Stomach (tissue), 9 donors: Measurements from ENCODE around the gene MEOX2. TPM values are rescaled to one million over a fixed set of nuclear protein-coding genes. Genes with fewer than 3 reads are reported as not detected.
A peak's percentile ranks its signal among the peaks of the same experiment; 100 is the strongest.

ENCODE experiments used
- DNase-seq, 2 donors: peaks; one replicate each; pipeline versions ENCODE4 v3.0.0 to v3.0.0-alpha.2; 2013 to 2019
- H3K27ac ChIP-seq, 5 donors: fragments of 200-600 bp in 4 of 5; sonication (generic) in 4 of 5; one replicate each; pipeline ENCODE4 v1.5.1; 2013 to 2019; ENCODE audit warnings: mild to moderate bottlenecking in 1 of 5, moderate library complexity in 1 of 5
- H3K27me3 ChIP-seq, 3 donors: fragments of 200-600 bp; sonication (generic); one replicate each; pipeline ENCODE4 v1.5.1; 2017 to 2019; ENCODE audit warnings: mixed run types in 1 of 3
- H3K36me3 ChIP-seq, 4 donors: fragments of 200-600 bp; sonication (generic); 1 replicate in 3 of 4; 2 replicates in 1 of 4; pipeline ENCODE4 v1.5.1; 2016 to 2019
- H3K4me1 ChIP-seq, 4 donors: fragments of 200-600 bp; sonication (generic); one replicate each; pipeline ENCODE4 v1.5.1; 2016 to 2019
- H3K4me3 ChIP-seq, 4 donors: fragments of 200-600 bp; sonication (generic) in 3 of 4; one replicate each; pipeline ENCODE4 v1.5.1; 2016 to 2019; ENCODE audit warnings: mild to moderate bottlenecking in 1 of 4
- H3K9me3 ChIP-seq, 4 donors: fragments of 200-600 bp; sonication (generic); one replicate each; pipeline ENCODE4 v1.5.1; 2016 to 2019
- EP300 ChIP-seq: sonication (generic); formaldehyde crosslinking; IDR thresholded peaks from one replicate; pipeline ENCODE4 v1.6.1; 2017; ENCODE audit warnings: antibody characterized with exemption
- POLR2A ChIP-seq, 4 donors: fragments of 450-650 bp; IDR thresholded peaks; one replicate each; pipeline ENCODE4 v1.6.1; 2016; ENCODE audit warnings: antibody characterized with exemption in 4 of 4, control low read depth in 2 of 4, mild to moderate bottlenecking in 1 of 4, moderate library complexity in 1 of 4
- POLR2AphosphoS5 ChIP-seq, 3 donors: sonication (generic); formaldehyde crosslinking; IDR thresholded peaks; one replicate each; pipeline ENCODE4 v1.6.1; 2016; ENCODE audit warnings: antibody characterized with exemption in 3 of 3
- WGBS, 5 donors: extraction: QIAGEN DNeasy Blood & Tissue Kit in 3 of 5; methylation state at CpG; one replicate each; pipeline versions ENCODE4 v1.1.5 to v1.1.7; 2013 to 2018; 5-methylcytosine and 5-hydroxymethylcytosine counted together
- intact Hi-C: fragments of 100-400 bp; cut with DNase I; formaldehyde crosslinking; loops from one replicate; pipeline ENCODE4 v1.15.1; 2023; ENCODE audit warnings: low total_unique reads
- polyA plus RNA-seq, 3 donors: library from polyadenylated mRNA; stranded (reverse); fragments of 200-250 nt; gene quantifications; one replicate each; pipeline ENCODE4 v1.2.3, GENCODE V29; 2013
- total RNA-seq, 5 donors: library from RNA; depleted of rRNA; stranded (reverse); fragments of >200 nt; gene quantifications; one replicate each; pipeline versions ENCODE4 v1.1.0 to v1.2.3, GENCODE V29; 2014 to 2016
- TF ChIP-seq, protein P1 (sequence below), 7 experiments: fragments of 450-650 bp in 4 of 7; fragments of 200-600 bp in 3 of 7; sonication (generic) in 3 of 7; IDR thresholded peaks; one replicate each; pipeline ENCODE4 v1.5.1; 2016 to 2019; ENCODE audit warnings: antibody characterized with exemption in 7 of 7, control low read depth in 2 of 7, mild to moderate bottlenecking in 1 of 7
- donor health status: healthy with polysubstance abuse.
- donor health status: Bipolar disorder and iron deficiency.
- donor health status: healthy.

The MEOX2 gene
- total and polyA plus RNA-seq, 8 donors = 0.12 to 13.8 (median 0.57) TPM; not detected in 4

DNA sequence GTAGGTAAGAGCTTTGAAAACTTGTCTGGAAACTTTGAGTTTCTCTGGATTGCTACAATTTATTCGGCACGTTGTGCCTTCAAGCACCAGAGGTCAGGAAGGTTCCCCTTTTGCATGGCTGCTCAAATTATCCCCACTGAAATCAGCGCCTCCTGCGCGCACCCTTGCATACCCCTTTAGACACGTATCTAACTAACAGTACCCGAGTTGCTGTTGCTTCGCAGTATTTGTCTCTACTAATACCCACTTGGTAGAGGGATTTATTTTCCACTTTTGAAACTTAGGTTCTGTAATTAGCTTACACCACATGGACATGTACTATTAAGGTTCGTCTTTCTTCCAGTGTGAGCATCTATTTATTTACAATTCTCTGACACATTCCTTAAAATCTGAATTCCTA lies 1.6 kb downstream of the MEOX2 start:
- H3K4me3 ChIP-seq = peak overlapping the region; percentile 41 to 45 (median 42)
- peak overlapping the region in 2 of 5 donors; percentile 72 to 81 for H3K27ac ChIP-seq
- no peak for TF ChIP-seq POLR2AphosphoS5 (IDR thresholded peaks at IDR 0.05)
- no peak for TF ChIP-seq EP300
- no peak for TF ChIP-seq POLR2A (IDR thresholded peaks at IDR 0.05)
- TF ChIP-seq, protein P1, sequence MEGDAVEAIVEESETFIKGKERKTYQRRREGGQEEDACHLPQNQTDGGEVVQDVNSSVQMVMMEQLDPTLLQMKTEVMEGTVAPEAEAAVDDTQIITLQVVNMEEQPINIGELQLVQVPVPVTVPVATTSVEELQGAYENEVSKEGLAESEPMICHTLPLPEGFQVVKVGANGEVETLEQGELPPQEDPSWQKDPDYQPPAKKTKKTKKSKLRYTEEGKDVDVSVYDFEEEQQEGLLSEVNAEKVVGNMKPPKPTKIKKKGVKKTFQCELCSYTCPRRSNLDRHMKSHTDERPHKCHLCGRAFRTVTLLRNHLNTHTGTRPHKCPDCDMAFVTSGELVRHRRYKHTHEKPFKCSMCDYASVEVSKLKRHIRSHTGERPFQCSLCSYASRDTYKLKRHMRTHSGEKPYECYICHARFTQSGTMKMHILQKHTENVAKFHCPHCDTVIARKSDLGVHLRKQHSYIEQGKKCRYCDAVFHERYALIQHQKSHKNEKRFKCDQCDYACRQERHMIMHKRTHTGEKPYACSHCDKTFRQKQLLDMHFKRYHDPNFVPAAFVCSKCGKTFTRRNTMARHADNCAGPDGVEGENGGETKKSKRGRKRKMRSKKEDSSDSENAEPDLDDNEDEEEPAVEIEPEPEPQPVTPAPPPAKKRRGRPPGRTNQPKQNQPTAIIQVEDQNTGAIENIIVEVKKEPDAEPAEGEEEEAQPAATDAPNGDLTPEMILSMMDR (IDR thresholded peaks at IDR 0.05) = no peak
- H3K9me3 ChIP-seq = no peaks in the 10 kb centered on the region
- H3K36me3 ChIP-seq = no peaks in the 10 kb centered on the region
- peaks cover 0 to 52% (median 34%) of the 10 kb centered on the region in 3 donors for H3K27me3 ChIP-seq
- intact Hi-C loops = no loop called here
- 14 to 25% (median 18%) methylated on average over 9 of the region's 9 CpGs for WGBS, 5 donors
- H3K4me1 ChIP-seq = peaks cover 5 to 31% (median 18%) of the 10 kb centered on the region in 4 donors
- peak in 1 of 2 donors; percentile 43 for DNase-seq

DNA sequence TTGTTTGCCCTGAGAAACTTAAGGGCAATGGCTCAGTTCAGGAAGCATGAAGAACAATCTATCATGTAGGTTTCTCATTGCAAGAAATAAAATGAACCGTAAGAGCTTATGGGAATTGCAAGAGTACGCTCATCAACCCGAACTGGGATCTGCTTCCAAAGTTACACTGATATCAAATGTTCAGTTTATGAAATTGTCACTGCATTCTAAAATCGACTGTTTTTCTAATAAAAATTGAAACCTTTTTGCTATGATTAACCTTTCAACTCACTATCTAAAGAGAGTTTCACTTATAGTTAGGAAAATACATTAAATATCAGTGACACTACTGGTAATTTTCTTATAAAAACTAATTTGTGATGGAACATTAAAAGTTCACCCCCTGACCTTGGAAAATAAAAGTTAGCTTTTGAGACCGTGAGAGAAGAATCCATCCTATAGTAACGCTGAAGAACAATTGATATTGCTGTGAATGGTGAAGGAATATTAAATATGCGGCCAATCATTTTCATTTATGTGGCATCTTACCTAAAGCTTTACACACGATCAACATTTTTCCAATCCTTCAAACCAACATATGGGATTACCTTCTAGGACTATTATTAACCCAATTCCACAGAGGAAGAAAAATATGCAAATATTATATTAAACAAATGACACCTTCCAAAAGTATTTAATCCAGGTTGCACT lies 2.2 kb downstream of the MEOX2 start:
- intact Hi-C loops = no loop called here
- peak overlapping the region in 2 of 5 donors; percentile 72 to 81 for H3K27ac ChIP-seq
- H3K27me3 ChIP-seq = peaks cover 0 to 52% (median 34%) of the 10 kb centered on the region in 3 donors
- H3K4me3 ChIP-seq = peak overlapping the region in 3 of 4 donors; percentile 41 to 45 (median 41)
- no peak for TF ChIP-seq POLR2AphosphoS5 (IDR thresholded peaks at IDR 0.05)
- no peak for TF ChIP-seq POLR2A (IDR thresholded peaks at IDR 0.05)
- TF ChIP-seq EP300 = no peak
- H3K9me3 ChIP-seq = no peaks in the 10 kb centered on the region
- H3K4me1 ChIP-seq = peaks cover 5 to 31% (median 18%) of the 10 kb centered on the region in 4 donors
- DNase-seq = peak in 1 of 2 donors; percentile 18
- no peaks in the 10 kb centered on the region for H3K36me3 ChIP-seq
- 63 to 72% (median 67%) methylated on average over 8 of the region's 8 CpGs for WGBS, 5 donors

DNA sequence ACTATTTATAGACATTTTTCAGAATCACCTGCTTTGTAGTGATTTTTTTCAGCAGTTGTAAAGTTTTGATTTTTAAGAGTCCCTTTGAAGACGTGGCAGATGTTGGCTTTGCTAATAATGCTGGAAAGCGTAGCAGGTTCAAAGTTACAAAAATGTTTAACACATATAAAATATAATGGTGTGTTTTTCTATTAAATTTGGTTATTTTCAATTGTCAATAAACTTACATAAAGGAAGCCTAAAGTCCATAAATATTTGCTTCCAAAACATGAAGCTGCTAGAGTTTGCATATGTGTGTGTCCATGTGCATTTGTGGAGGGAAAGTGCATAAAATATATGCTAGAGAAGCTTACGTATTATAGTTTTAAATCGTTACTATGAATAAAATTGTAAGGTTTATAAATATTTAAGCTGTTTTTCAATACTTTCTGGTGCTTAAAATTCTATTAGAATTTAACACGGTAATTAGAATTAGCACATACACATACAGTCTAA lies 3.7 kb downstream of the MEOX2 start:
- no peaks in the 10 kb centered on the region for H3K36me3 ChIP-seq
- DNase-seq = no peak

DNA sequence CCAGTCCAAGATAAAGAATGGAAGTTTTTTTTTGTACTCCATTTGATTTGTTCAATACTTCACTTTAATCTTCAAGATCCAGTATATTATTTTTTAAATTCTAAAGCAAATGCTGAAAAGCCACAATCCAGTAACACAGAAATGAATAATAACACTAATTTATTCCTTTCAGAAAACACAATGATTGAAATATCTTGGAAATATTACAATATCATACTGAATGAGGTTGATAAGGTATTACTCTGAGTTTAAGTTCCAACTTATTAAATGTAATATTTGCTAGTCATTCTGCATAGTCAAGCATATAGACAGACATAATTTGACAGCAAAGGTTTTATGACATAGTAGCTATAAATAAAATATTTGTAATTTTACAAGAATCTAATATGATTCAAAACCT lies 4.4 kb downstream of the MEOX2 start:
- no peaks in the 10 kb centered on the region for H3K9me3 ChIP-seq
- no peak for DNase-seq
- H3K36me3 ChIP-seq = no peaks in the 10 kb centered on the region
- H3K4me1 ChIP-seq = peaks cover 5 to 21% (median 13%) of the 10 kb centered on the region in 4 donors
- H3K4me3 ChIP-seq = no peak overlapping the region
- H3K27me3 ChIP-seq = peaks cover 0 to 36% (median 25%) of the 10 kb centered on the region in 3 donors
- H3K27ac ChIP-seq = no peak overlapping the region
- intact Hi-C loops = no loop called here
- TF ChIP-seq, protein P1 (IDR thresholded peaks at IDR 0.05) = no peak
- TF ChIP-seq POLR2AphosphoS5 (IDR thresholded peaks at IDR 0.05) = no peak
- TF ChIP-seq POLR2A (IDR thresholded peaks at IDR 0.05) = no peak
- TF ChIP-seq EP300 = no peak

More for the DNA sequence above, 3.7 kb downstream of the MEOX2 start:
- Histone ChIP-seq H3K27me3 (peaks cover 0 to 43% (median 32%) of the 10 kb centered on the region in 3 donors), H3K4me1 (peaks cover 5 to 28% (median 17%) of the 10 kb centered on the region in 4 donors), H3K9me3 (no peaks in the 10 kb centered on the region), H3K27ac (no peak overlapping the region), H3K4me3 (no peak overlapping the region)
- TF ChIP-seq, protein P1 (IDR thresholded peaks at IDR 0.05) = no peak
- TF ChIP-seq EP300 (no peak), POLR2AphosphoS5 (IDR thresholded peaks at IDR 0.05) (no peak), POLR2A (IDR thresholded peaks at IDR 0.05) (no peak)
- intact Hi-C loops = no loop called here
- WGBS, 5 donors = 70 to 77% (median 74%) methylated on average over 5 of the region's 5 CpGs
